Measurements from ENCODE around the gene WWOX.

The WWOX gene

GRCh38 chr16:78537511-78537910, 438.1 kb downstream of the WWOX start:
- DNase-seq (ENCODE audit: low spot score), result no peak

- DNase-seq (ENCODE audit: low spot score), result no peak
Measured at GRCh38 chr16:78538292-78538691, 438.8 kb downstream of the WWOX start.

- DNase-seq (ENCODE audit: low spot score), result no peak
Measured at GRCh38 chr16:78538919-78539318, 439.5 kb downstream of the WWOX start.

GRCh38 chr16:78542419-78542818, 443.0 kb downstream of the WWOX start:
- no peak for DNase-seq (ENCODE audit: low spot score)

GRCh38 chr16:78543023-78543422, 443.6 kb downstream of the WWOX start:
- DNase-seq (ENCODE audit: low spot score), result no peak

- no peak for DNase-seq (ENCODE audit: low spot score)
Measured at GRCh38 chr16:78549366-78549765, 449.9 kb downstream of the WWOX start.

GRCh38 chr16:78551487-78552085, 452.1 kb downstream of the WWOX start:
- DNase-seq (ENCODE audit: low spot score), result no peak

GRCh38 chr16:78552106-78552675, 452.7 kb downstream of the WWOX start:
- DNase-seq (ENCODE audit: low spot score), result no peak

GRCh38 chr16:78552716-78553115, 453.3 kb downstream of the WWOX start:
- DNase-seq (ENCODE audit: low spot score), result no peak

GRCh38 chr16:78553268-78554039, 454.0 kb downstream of the WWOX start:
- no peak for DNase-seq (ENCODE audit: low spot score)

GRCh38 chr16:78556421-78556820, 457.0 kb downstream of the WWOX start:
- DNase-seq (ENCODE audit: low spot score), result no peak

- DNase-seq (ENCODE audit: low spot score), result no peak
Measured at GRCh38 chr16:78560997-78561396, 461.5 kb downstream of the WWOX start.

- DNase-seq (ENCODE audit: low spot score), result no peak
Measured at GRCh38 chr16:78562111-78562510, 462.7 kb downstream of the WWOX start.

GRCh38 chr16:78562650-78563049, 463.2 kb downstream of the WWOX start:
- no peak for DNase-seq (ENCODE audit: low spot score)

GRCh38 chr16:78563905-78564304, 464.5 kb downstream of the WWOX start:
- no peak for DNase-seq (ENCODE audit: low spot score)

GRCh38 chr16:78566397-78567073, 467.1 kb downstream of the WWOX start:
- DNase-seq (ENCODE audit: low spot score), result no peak

- no peak for DNase-seq (ENCODE audit: low spot score)
Measured at GRCh38 chr16:78570399-78571141, 471.1 kb downstream of the WWOX start.

GRCh38 chr16:78571434-78571833, 472.0 kb downstream of the WWOX start:
- no peak for DNase-seq (ENCODE audit: low spot score)

- no peak for DNase-seq (ENCODE audit: low spot score)
Measured at GRCh38 chr16:78571898-78572358, 472.5 kb downstream of the WWOX start.

- no peak for DNase-seq (ENCODE audit: low spot score)
Measured at GRCh38 chr16:78574571-78574970, 475.1 kb downstream of the WWOX start.

- no peak for DNase-seq (ENCODE audit: low spot score)
Measured at GRCh38 chr16:78576941-78577340, 477.5 kb downstream of the WWOX start.

GRCh38 chr16:78577630-78578029, 478.2 kb downstream of the WWOX start:
- DNase-seq (ENCODE audit: low spot score), result no peak

Data from RKO (cell line).